Measurements from ENCODE around the gene DCX. TPM values are rescaled to one million over a fixed set of nuclear protein-coding genes. Genes with fewer than 3 reads are reported as not detected.

The DCX gene
- polyA plus RNA-seq, 3 donors = not detected

DNA sequence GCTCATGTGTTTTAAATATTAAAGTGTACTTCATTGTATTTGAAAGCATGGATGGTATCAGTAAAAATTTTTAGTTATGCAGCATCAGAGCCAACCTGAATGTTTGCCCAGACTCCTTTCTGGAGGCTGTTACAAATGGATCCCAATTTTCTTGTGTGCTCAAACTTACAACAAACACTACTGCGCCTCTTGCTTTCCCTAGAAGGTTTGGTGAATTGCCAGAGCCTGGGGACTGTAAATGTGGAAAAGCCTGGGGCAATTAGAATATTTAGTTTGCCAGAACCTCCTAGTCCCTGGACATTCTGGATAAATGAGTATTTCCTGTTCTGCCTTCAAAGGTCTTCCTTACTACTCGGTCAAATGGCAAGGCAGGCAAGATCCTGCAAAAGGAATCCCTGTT, 146.5 kb downstream of the DCX start:
- no peaks in the 10 kb centered on the region for H4K20me1 ChIP-seq (ENCODE audit: insufficient read depth, low read length)
- peaks cover 2 to 17% (median 4%) of the 10 kb centered on the region in 3 donors for H3K27me3 Mint-ChIP-seq (ENCODE audit: low read depth in 3 of 3)
- H3K4me3 ChIP-seq (replicated peaks in 1 of 3; ENCODE audit: low read depth in 2 of 3, low read length in 3 of 3) = no peak overlapping the region
- no peak for DNase-seq
- no peak overlapping the region for H3K27ac Mint-ChIP-seq
- no peaks in the 10 kb centered on the region for H3K36me3 ChIP-seq (replicated peaks in 1 of 2; ENCODE audit: control insufficient read depth in 1 of 2, insufficient read depth in 2 of 2, low read length in 2 of 2)
- H3K9ac ChIP-seq (ENCODE audit: insufficient read depth, low read length, poor library complexity, severe bottlenecking) = no peak overlapping the region
- H3K9me3 ChIP-seq (replicated peaks in 1 of 2; ENCODE audit: control insufficient read depth in 1 of 2, insufficient read depth in 1 of 2, low read length in 2 of 2) = no peaks in the 10 kb centered on the region
- no peaks in the 10 kb centered on the region for H3K79me2 ChIP-seq (ENCODE audit: insufficient read depth, low read length)
- H3K27me3 ChIP-seq (ENCODE audit: control insufficient read depth in 2 of 2, insufficient read depth in 2 of 2, low read length in 2 of 2) = peaks cover 0 to 6% of the 10 kb centered on the region in 2 donors
- H3K27ac ChIP-seq (ENCODE audit: low read depth in 1 of 2, low read length in 2 of 2) = no peak overlapping the region
- no peaks in the 10 kb centered on the region for H3K9me3 Mint-ChIP-seq
- intact Hi-C loops (cut with micrococcal nuclease) = no loop called here
- no peaks in the 10 kb centered on the region for H3K36me3 Mint-ChIP-seq
- H3K4me3 Mint-ChIP-seq = no peak overlapping the region
- H3K4me1 ChIP-seq (ENCODE audit: control insufficient read depth in 1 of 2, insufficient read depth in 2 of 2, low read length in 2 of 2) = no peaks in the 10 kb centered on the region
- H3K4me2 ChIP-seq (replicated peaks; ENCODE audit: extremely low read depth, low read length, poor library complexity, severe bottlenecking) = no peak overlapping the region
- TF ChIP-seq, protein P1, sequence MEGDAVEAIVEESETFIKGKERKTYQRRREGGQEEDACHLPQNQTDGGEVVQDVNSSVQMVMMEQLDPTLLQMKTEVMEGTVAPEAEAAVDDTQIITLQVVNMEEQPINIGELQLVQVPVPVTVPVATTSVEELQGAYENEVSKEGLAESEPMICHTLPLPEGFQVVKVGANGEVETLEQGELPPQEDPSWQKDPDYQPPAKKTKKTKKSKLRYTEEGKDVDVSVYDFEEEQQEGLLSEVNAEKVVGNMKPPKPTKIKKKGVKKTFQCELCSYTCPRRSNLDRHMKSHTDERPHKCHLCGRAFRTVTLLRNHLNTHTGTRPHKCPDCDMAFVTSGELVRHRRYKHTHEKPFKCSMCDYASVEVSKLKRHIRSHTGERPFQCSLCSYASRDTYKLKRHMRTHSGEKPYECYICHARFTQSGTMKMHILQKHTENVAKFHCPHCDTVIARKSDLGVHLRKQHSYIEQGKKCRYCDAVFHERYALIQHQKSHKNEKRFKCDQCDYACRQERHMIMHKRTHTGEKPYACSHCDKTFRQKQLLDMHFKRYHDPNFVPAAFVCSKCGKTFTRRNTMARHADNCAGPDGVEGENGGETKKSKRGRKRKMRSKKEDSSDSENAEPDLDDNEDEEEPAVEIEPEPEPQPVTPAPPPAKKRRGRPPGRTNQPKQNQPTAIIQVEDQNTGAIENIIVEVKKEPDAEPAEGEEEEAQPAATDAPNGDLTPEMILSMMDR (IDR thresholded peaks at IDR 0.05) = no peak
- 60% methylated on average over 1 of the region's 2 CpGs for WGBS (ENCODE audit: insufficient coverage)
- no peak overlapping the region for H2AFZ ChIP-seq (ENCODE audit: insufficient read depth, low read depth, low read length, poor library complexity, severe bottlenecking)
- peaks cover 2% of the 10 kb centered on the region for H3K4me1 Mint-ChIP-seq

DNA sequence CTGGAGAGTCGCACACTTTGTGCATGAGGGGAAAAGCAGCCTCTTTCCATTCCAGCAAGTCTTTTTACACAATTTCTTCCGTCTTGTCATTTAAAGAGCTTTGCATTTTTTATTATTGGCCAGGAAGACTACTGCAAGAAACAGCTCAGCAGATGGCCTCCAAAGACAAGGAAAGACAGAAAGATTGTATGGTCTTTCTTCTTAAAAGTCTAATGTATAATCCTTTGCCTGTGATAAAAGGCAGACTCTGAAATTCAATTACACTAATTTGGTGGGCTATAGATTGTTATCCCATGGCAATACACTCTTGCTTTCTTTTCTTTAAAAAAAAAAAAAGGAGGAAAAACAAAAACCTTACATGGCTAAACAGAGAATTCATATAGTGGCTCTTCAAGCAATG, 147.6 kb downstream of the DCX start:
- TF ChIP-seq, protein P1 (IDR thresholded peaks at IDR 0.05) = no peak
- no CpG with 5 or more reads among the region's 2 CpGs for WGBS (ENCODE audit: insufficient coverage)
- Mint-ChIP-seq H3K9me3 (no peaks in the 10 kb centered on the region), H3K36me3 (no peaks in the 10 kb centered on the region), H3K27ac (no peak overlapping the region), H3K27me3 (ENCODE audit: low read depth in 3 of 3) (peaks cover 4 to 13% (median 4%) of the 10 kb centered on the region in 3 donors), H3K4me3 (no peak overlapping the region), H3K4me1 (no peaks in the 10 kb centered on the region)
- no peak for DNase-seq
- Histone ChIP-seq H3K36me3 (replicated peaks in 1 of 2; ENCODE audit: control insufficient read depth in 1 of 2, insufficient read depth in 2 of 2, low read length in 2 of 2) (no peaks in the 10 kb centered on the region), H3K9me3 (replicated peaks in 1 of 2; ENCODE audit: control insufficient read depth in 1 of 2, insufficient read depth in 1 of 2, low read length in 2 of 2) (no peaks in the 10 kb centered on the region), H3K4me1 (ENCODE audit: control insufficient read depth in 1 of 2, insufficient read depth in 2 of 2, low read length in 2 of 2) (no peaks in the 10 kb centered on the region), H3K4me3 (replicated peaks in 1 of 3; ENCODE audit: low read depth in 2 of 3, low read length in 3 of 3) (no peak overlapping the region), H3K4me2 (replicated peaks; ENCODE audit: extremely low read depth, low read length, poor library complexity, severe bottlenecking) (no peak overlapping the region), H3K27ac (ENCODE audit: low read depth in 1 of 2, low read length in 2 of 2) (no peak overlapping the region), H3K9ac (ENCODE audit: insufficient read depth, low read length, poor library complexity, severe bottlenecking) (no peak overlapping the region), H3K79me2 (ENCODE audit: insufficient read depth, low read length) (no peaks in the 10 kb centered on the region), H2AFZ (ENCODE audit: insufficient read depth, low read depth, low read length, poor library complexity, severe bottlenecking) (no peak overlapping the region), H4K20me1 (ENCODE audit: insufficient read depth, low read length) (no peaks in the 10 kb centered on the region), H3K27me3 (ENCODE audit: control insufficient read depth in 2 of 2, insufficient read depth in 2 of 2, low read length in 2 of 2) (peaks cover 0 to 6% of the 10 kb centered on the region in 2 donors)
- intact Hi-C loops (cut with micrococcal nuclease) = no loop called here
